HepG2 (cell line): Measurements from ENCODE around the gene TBCD. TPM values are rescaled to one million over a fixed set of nuclear protein-coding genes. Genes with fewer than 3 reads are reported as not detected.

Experiments
- FUBP1 ChIP-seq: sonication (generic); formaldehyde crosslinking; IDR thresholded peaks from 2 replicates; pipeline ENCODE4 v1.5.1; 2020; ENCODE audit warnings: missing genetic modification reagents, mild to moderate bottlenecking, borderline replicate concordance
- KAT7 ChIP-seq: IDR thresholded peaks from 2 replicates; pipeline ENCODE4 v1.6.1; 2018; ENCODE audit warnings: borderline replicate concordance, missing compliant biosample characterization
- KMT2A ChIP-seq: sonication (generic); formaldehyde crosslinking; IDR thresholded peaks from 2 replicates; pipeline ENCODE4 v1.4.0; 2020; ENCODE audit warnings: missing genetic modification reagents
- PITX1 ChIP-seq: sonication (generic); formaldehyde crosslinking; IDR thresholded peaks from 2 replicates; pipeline ENCODE4 v1.5.1; 2020; ENCODE audit warnings: mild to moderate bottlenecking, missing genetic modification reagents
- PTBP1 ChIP-seq: fragments of 200-400 bp; formaldehyde crosslinking; IDR thresholded peaks from 2 replicates; pipeline ENCODE4 v1.6.1; 2018; ENCODE audit warnings: low read length, low read depth; ENCODE audit not compliant: poor library complexity, severe bottlenecking
- RERE ChIP-seq: IDR thresholded peaks from 2 replicates; pipeline ENCODE4 v1.6.1; 2016; ENCODE audit warnings: low read depth, missing genetic modification reagents, missing compliant biosample characterization
- TFAP4 ChIP-seq: sonication (generic); IDR thresholded peaks from 2 replicates; pipeline ENCODE4 v1.6.1; 2016; ENCODE audit warnings: low read depth, borderline replicate concordance
- ZNF253 ChIP-seq: sonication (generic); formaldehyde crosslinking; IDR thresholded peaks from 2 replicates; pipeline ENCODE4 v1.8.0; 2022; ENCODE audit warnings: mild to moderate bottlenecking, missing genetic modification reagents, borderline replicate concordance
- ZNF362 ChIP-seq: sonication (generic); formaldehyde crosslinking; IDR thresholded peaks from 2 replicates; pipeline ENCODE4 v1.4.0; 2020; ENCODE audit warnings: missing genetic modification reagents, mild to moderate bottlenecking, borderline replicate concordance
- ZNF501 ChIP-seq: sonication (generic); formaldehyde crosslinking; IDR thresholded peaks from 2 replicates; pipeline ENCODE4 v1.5.1; 2020; ENCODE audit warnings: mild to moderate bottlenecking, moderate library complexity, missing genetic modification reagents
- ZNF557 ChIP-seq: sonication (generic); formaldehyde crosslinking; IDR thresholded peaks from 2 replicates; pipeline ENCODE4 v1.4.0; 2020; ENCODE audit warnings: missing genetic modification reagents
- polyA plus RNA-seq, 8 experiments: library from polyadenylated mRNA; depleted of rRNA in 3 of 8; stranded (reverse) in 7 of 8; unstranded in 1 of 8; fragments of >200 nt; fragmentation: Illumina TruSeq in 4 of 8; extraction: Trizol in 4 of 8; gene quantifications; 2 replicates each; pipeline versions ENCODE4 v1.2.1 to v1.2.3, GENCODE V29; 2011 to 2016; ENCODE audit warnings: low read depth in 4 of 8, missing spikeins in 1 of 8, mixed read lengths in 1 of 8; ENCODE audit not compliant: insufficient read depth in 1 of 8
- total RNA-seq, 5 experiments: library from RNA; depleted of rRNA; stranded (reverse); fragments of >200 nt; fragmentation: Illumina TruSeq; extraction: Trizol; gene quantifications; 2 replicates each; pipeline ENCODE4 v1.2.3, GENCODE V29; 2016; ENCODE audit warnings: low read depth in 1 of 5

The TBCD gene
- total and polyA plus RNA-seq, 2 of the 13 experiments (the other 11 are each of a cell fraction or from before 2014, with no cell fraction given): 33.9 to 54.8 TPM

GRCh38 chr17:82874011-82874835, 122.4 kb downstream of the TBCD start (continued):
- no peak for TF ChIP-seq FUBP1 (CRISPR knock-in tag)
- TF ChIP-seq PITX1 (CRISPR knock-in tag): no peak
- TF ChIP-seq ZNF362 (CRISPR knock-in tag): no peak
- TF ChIP-seq ZNF253: no peak
- TF ChIP-seq ZNF557: no peak
- TF ChIP-seq KAT7 (CRISPR knock-in tag): no peak
- no peak for TF ChIP-seq RERE (CRISPR knock-in tag)
- no peak for TF ChIP-seq KMT2A (CRISPR knock-in tag)
- TF ChIP-seq TFAP4: no peak
- TF ChIP-seq PTBP1: no peak
- no peak for TF ChIP-seq ZNF501 (CRISPR knock-in tag)
